Tibial nerve (tissue), 3 donors: ENCODE results near the gene ANGPTL3.

Source experiments
- POLR2A ChIP-seq, 2 donors: fragments of 450-650 bp; IDR thresholded peaks; one replicate each; pipeline ENCODE4 v1.6.1; 2017; ENCODE audit warnings: antibody characterized with exemption in 2 of 2, mild to moderate bottlenecking in 2 of 2, moderate library complexity in 2 of 2
- TF ChIP-seq, protein P1 (sequence below), 5 experiments: fragments of 200-600 bp in 3 of 5; fragments of 450-650 bp in 2 of 5; sonication (generic) in 3 of 5; IDR thresholded peaks; one replicate each; pipeline ENCODE4 v1.5.1; 2016 to 2019; ENCODE audit warnings: antibody characterized with exemption in 5 of 5, mild to moderate bottlenecking in 3 of 5, moderate library complexity in 2 of 5

- TF ChIP-seq, protein P1, sequence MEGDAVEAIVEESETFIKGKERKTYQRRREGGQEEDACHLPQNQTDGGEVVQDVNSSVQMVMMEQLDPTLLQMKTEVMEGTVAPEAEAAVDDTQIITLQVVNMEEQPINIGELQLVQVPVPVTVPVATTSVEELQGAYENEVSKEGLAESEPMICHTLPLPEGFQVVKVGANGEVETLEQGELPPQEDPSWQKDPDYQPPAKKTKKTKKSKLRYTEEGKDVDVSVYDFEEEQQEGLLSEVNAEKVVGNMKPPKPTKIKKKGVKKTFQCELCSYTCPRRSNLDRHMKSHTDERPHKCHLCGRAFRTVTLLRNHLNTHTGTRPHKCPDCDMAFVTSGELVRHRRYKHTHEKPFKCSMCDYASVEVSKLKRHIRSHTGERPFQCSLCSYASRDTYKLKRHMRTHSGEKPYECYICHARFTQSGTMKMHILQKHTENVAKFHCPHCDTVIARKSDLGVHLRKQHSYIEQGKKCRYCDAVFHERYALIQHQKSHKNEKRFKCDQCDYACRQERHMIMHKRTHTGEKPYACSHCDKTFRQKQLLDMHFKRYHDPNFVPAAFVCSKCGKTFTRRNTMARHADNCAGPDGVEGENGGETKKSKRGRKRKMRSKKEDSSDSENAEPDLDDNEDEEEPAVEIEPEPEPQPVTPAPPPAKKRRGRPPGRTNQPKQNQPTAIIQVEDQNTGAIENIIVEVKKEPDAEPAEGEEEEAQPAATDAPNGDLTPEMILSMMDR (IDR thresholded peaks at IDR 0.05) = no peak
- no peak for TF ChIP-seq POLR2A (IDR thresholded peaks at IDR 0.05)
These were observed at the start of gene ANGPTL3 for GRCh38 chr1:62597281-62597680.
